NOMO-1 treated with dmso at 0.1 percent for 144 hours (cell line): Measurements from ENCODE around the gene FAM200A.
"Not testable (repeated sequence)": the region's sequence is repeated elsewhere in the genome, so short reads cannot be mapped to it uniquely, and the experiment has no call there.

ENCODE experiments used
- DNase-seq: peaks from one replicate; lab custom pipeline; 2025; ENCODE audit not compliant: unreplicated experiment; lab: John Stamatoyannopoulos, UW

FAM200A gene

GRCh38 chr7:99504603-99505323 lies 47.2 kb downstream of the FAM200A start, which contains the start of gene ZKSCAN5:
Gene ZKSCAN5 (plus strand): TSS chr7:99504662. CDS start chr7:99506045, 1,383 bp downstream.
- peak; percentile 98 for DNase-seq

GRCh38 chr7:99504281-99504602 lies 47.7 kb downstream of the FAM200A start:
- no peak for DNase-seq

DNA sequence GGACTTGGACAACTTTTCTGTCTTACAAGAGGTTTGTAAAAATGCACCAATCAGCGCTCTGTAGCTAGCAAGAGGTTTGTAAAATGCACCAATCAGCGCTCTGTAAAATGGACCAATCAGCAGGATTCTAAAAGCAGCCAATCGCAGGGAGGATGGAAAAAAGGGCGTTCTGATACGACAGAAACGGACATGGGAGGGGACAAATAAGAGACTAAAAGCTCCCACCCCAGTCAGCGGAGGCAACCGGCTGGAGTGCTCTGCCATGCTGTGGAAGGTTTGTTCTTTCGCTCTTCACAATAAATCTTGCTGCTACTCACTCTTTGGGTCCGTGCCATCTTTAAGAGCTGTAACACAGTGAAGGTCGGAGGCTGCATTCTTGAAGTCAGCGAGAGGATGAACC lies 50.7 kb downstream of the FAM200A start:
- not testable (repeated sequence) for DNase-seq

- DNase-seq: no peak
Observed at GRCh38 chr7:99500637-99501009, 51.3 kb downstream of the FAM200A start.

GRCh38 chr7:99499721-99500636 lies 51.9 kb downstream of the FAM200A start, which contains the start of gene ZNF394:
Gene ZNF394 (minus strand): TSS chr7:99500281. CDS start chr7:99500093, 188 bp downstream.
- DNase-seq: peak; percentile 97

DNA sequence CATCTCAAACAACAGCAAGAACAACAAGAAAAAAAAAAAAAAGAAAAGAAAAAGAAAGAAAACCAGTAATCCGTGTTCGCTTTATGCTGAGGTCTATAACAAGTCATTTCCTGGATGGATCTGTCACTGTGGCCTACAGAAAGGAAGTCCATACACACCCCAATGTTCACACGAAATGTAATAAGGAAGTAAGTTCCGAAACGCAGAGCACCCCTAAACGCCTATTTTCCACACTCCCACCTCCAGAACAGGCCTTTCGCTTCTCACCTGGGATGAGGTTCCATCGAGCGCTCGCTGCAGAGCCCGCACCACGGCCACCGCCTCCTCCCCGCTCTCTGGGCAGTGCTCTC lies 52.6 kb downstream of the FAM200A start:
- peak; percentile 46 for DNase-seq

DNA sequence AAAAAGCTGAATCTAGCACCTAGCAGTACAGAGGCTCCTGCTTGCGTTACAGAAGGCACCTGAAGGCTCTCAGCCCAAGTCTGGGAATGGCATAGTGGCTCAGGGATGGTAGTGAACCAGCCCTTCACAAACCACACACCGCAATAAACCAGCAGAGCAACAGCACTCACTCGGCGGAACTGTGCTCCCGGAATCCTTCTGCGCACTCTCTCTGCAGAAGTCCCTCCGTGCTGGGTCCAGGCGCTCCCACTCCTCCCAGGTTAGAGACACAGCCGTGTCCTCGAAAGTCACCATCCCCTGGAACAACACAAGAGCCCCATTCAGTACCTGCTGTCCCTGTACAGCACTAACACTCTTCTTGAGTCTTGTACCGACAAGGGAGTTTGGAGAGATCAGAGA lies 53.4 kb downstream of the FAM200A start:
- no peak for DNase-seq

DNA sequence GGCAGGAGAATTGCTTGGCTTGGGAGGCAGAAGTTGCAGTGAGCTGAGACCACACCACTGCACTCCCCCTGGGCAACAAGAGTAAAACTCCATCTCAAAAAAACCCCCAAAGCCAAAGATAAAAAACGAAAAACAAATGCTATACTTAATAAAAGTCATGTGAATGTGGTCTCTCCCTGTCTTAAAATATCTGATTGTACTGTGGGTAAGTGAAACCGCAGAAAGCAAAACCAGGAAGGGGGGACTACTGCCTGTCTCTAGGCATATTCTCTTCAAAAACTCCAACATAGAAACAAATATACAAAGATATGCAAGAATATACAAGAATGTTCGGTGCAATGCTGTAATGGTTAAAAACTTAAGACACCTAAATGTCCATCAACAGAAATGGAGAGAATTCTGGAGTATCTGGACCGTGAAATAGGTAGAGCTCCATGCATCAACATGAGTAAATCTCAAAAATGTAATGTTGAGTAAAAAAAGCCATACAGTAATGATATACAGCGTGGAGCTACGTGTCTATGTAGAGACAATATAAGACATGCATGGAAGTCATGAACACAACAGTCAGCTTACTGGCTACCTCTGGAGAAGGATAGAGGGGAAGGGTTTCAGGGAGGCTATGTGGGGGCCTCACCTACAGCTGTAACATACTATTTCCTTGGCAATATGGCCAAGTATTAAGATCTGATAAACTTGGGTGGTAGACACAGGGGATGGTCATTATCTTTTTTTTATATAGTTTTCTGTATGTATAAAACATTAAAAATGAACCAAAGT lies 54.0 kb downstream of the FAM200A start:
- no peak for DNase-seq
